ENCODE data around the gene ZNF827. TPM values are rescaled to one million over a fixed set of nuclear protein-coding genes. Genes with fewer than 3 reads are reported as not detected.
A peak's percentile ranks its signal among the peaks of the same experiment; 100 is the strongest.

The ZNF827 gene
- total RNA-seq, 2 donors from 2014 or later = 10.3 to 37.1 TPM

DNA sequence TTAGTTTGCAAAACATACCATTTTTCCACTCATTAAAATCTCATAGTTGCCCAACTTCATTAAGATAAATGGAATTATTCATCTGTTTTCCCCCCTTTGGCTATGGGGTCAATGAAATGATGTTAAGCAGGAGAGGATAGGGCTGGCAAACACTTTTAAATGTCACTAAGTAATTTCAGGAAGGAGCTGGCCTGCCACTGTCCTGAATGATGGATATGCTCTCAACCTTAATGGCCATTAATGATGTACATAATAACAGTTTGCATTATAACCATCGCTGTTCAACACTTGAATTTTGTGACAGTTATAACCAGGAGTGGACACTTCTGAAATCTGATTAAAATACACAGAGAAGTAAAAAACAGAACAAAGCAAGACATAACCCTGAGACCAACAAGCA, 181.4 kb downstream of the ZNF827 start:
- ATAC-seq (replicated peaks) = no peak
- peaks cover 18% of the 10 kb centered on the region for H3K4me1 Mint-ChIP-seq
- no peak overlapping the region for H3K4me3 Mint-ChIP-seq
- H3K36me3 Mint-ChIP-seq (ENCODE audit: low read depth) = peaks cover 38% of the 10 kb centered on the region
- no peaks in the 10 kb centered on the region for H3K27me3 Mint-ChIP-seq
- H3K27ac Mint-ChIP-seq = no peak overlapping the region
- H3K9me3 Mint-ChIP-seq = no peaks in the 10 kb centered on the region

DNA sequence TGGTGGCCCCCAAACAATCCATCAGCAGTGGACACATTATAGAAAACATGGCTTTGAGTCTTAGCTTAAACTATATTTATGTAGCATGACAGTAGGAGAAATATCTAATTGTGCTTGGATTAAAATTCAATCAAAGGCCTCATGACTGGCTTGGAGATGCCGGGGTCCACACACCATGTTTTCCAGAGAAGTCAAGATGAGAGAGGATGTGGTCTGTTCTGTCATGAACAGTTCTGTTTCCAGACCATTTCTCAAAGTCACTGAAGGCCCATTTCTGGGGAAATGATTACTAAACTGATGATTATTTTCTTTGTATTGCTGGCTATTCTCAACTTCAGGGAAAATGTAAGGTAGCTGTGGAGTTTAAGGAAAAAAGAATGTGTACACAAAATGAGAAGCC, 182.4 kb downstream of the ZNF827 start:
- H3K4me1 Mint-ChIP-seq = peaks cover 18% of the 10 kb centered on the region
- H3K27me3 Mint-ChIP-seq = peaks cover 6% of the 10 kb centered on the region
- peak overlapping the region; percentile 37 for H3K4me3 Mint-ChIP-seq
- H3K36me3 Mint-ChIP-seq (ENCODE audit: low read depth) = peaks cover 31% of the 10 kb centered on the region
- H3K27ac Mint-ChIP-seq = peak overlapping the region; percentile 37
- H3K9me3 Mint-ChIP-seq = no peaks in the 10 kb centered on the region
- ATAC-seq (replicated peaks) = peak; percentile 70

DNA sequence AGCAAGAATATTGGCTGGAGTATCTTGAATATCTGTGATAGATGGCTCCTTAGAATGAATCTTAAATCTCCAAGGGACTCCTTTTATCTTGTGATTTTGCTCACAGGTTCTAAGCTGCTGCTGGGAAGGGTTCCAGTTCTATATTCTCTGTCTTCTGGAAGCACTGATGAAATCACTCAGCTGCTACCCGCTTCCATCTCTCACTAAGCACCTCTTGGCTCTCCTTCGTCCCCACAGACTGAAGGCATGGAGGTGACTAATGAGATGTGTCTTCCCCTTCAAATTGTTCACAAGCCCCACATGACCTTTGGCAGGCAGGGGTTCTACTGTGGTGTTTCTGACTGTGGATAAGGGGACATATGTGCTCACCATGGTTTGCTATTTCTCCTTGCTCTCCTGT, 182.8 kb downstream of the ZNF827 start:
- peak; percentile 47 for ATAC-seq (replicated peaks)
- no peaks in the 10 kb centered on the region for H3K9me3 Mint-ChIP-seq
- peaks cover 27% of the 10 kb centered on the region for H3K36me3 Mint-ChIP-seq (ENCODE audit: low read depth)
- H3K4me3 Mint-ChIP-seq = peak overlapping the region; percentile 37
- peaks cover 9% of the 10 kb centered on the region for H3K27me3 Mint-ChIP-seq
- H3K27ac Mint-ChIP-seq = peak overlapping the region; percentile 37
- H3K4me1 Mint-ChIP-seq = peaks cover 18% of the 10 kb centered on the region

DNA sequence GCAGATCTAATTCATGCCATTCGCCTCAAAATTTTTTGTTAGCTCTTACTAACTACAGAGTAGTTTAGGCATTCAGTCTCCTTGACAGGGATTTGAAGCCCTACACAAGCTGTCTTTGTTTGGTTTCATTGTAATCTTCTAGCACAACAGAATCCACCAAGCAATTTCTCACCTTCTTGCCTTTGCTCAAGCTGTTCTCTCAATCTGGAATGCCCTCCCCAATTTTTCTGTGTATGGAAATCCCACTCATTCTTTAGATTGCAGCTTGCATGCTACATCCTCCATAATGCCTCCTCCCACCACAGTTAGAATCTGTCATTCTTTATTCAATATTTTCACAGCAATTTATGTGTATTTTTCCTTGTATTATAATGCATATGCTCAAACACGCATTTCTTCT, 195.0 kb downstream of the ZNF827 start:
- Mint-ChIP-seq H3K9me3 (no peaks in the 10 kb centered on the region), H3K4me3 (no peak overlapping the region), H3K36me3 (ENCODE audit: low read depth) (no peaks in the 10 kb centered on the region), H3K27me3 (peaks cover 17% of the 10 kb centered on the region), H3K4me1 (no peaks in the 10 kb centered on the region), H3K27ac (no peak overlapping the region)
- no peak for ATAC-seq (replicated peaks)

DNA sequence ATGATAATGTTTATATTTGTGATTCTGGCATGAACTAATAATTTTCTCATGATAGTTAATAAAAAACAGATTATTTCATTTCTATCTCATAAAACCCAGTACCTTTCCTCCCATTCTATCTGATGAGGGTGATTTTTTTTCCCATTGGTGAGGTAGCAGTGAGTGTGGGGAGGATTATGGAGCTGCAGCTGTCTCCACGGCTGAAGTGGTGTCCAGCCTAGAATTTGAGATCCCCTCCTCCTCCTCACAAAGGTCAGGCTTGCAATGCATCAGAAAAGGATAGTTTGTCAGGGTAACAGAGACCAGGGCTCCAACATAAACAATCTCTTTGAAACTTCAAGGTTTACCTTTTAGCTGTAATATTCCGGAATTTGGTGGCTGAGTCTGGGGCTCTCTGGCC, 197.8 kb downstream of the ZNF827 start:
- peaks cover 13% of the 10 kb centered on the region for H3K27me3 Mint-ChIP-seq
- H3K4me3 Mint-ChIP-seq = no peak overlapping the region
- no peaks in the 10 kb centered on the region for H3K9me3 Mint-ChIP-seq
- no peaks in the 10 kb centered on the region for H3K36me3 Mint-ChIP-seq (ENCODE audit: low read depth)
- no peak overlapping the region for H3K27ac Mint-ChIP-seq
- no peak for ATAC-seq (replicated peaks)
- H3K4me1 Mint-ChIP-seq = no peaks in the 10 kb centered on the region

DNA sequence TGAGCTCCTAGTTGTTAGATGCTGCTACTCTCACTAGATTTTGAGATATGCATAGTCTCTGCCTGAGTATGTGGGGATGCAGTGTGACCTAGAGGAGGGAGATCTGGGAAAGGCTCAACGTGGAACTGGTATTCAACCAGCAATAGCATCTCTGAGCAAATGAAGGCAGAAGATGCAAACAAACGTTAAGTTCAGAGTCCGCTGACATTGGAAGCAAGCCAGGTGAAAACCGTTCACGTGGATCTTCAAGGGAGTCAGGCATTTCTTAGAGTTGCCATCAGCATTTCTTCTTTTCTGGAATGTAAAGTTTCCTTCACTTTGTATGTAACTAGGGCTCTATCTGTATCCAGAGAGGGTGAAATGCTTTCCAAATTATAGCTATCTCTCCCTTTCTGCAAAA, 198.8 kb downstream of the ZNF827 start:
- peaks cover 7% of the 10 kb centered on the region for H3K4me1 Mint-ChIP-seq
- no peaks in the 10 kb centered on the region for H3K9me3 Mint-ChIP-seq
- H3K27ac Mint-ChIP-seq = no peak overlapping the region
- peaks cover 7% of the 10 kb centered on the region for H3K27me3 Mint-ChIP-seq
- ATAC-seq (replicated peaks) = no peak
- H3K36me3 Mint-ChIP-seq (ENCODE audit: low read depth) = no peaks in the 10 kb centered on the region
- no peak overlapping the region for H3K4me3 Mint-ChIP-seq

DNA sequence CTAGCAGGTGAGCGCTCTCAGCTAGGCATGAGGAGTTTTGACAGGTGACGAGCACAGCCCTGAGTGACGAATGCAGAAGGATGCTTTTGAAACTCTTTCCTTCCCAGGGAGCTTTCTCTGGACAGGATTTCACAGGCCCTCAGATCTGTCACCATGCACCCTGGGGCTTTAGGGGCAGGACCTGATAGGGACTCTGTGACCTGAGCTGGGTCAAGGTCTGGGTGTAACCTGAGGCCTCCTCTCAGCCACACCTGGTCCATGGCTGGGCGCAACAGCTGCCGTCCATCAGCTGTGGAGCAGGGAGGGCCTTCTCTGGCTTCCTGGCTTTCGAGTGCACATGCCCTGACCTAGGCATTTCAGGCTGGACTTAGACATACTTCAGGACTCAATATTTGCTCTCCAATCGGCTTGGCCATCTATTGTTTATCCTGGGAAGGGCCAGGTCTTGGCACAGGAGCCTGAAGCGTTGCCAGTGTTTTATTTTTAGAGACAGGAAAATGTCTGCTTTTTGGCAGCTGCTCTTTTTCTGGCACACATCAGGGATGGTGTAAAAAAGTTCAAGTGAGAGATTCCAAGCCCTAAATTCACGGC, 202.3 kb downstream of the ZNF827 start:
- Mint-ChIP-seq H3K27ac (no peak overlapping the region), H3K9me3 (no peaks in the 10 kb centered on the region), H3K36me3 (ENCODE audit: low read depth) (no peaks in the 10 kb centered on the region), H3K27me3 (no peaks in the 10 kb centered on the region), H3K4me1 (peaks cover 20% of the 10 kb centered on the region), H3K4me3 (no peak overlapping the region)
- ATAC-seq (replicated peaks) = no peak

DNA sequence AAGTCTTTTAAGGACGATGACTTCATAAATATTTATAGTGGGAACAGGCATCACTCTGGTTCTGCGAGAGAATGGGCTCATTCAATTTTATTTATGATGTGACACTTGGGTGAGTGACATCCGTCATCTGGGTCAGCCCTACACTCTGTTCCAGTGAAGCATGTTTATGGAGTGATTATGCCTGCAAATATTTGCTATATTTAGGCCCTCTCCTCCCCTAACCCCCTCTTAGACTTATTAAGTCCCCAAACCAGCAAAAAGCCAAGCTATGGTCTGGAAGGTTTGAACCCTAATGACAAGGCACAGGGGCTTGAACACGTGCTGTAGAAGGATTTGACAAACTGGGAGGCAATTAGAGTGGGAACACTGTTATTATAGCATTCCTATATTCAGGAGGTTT, 202.8 kb downstream of the ZNF827 start:
- peaks cover 20% of the 10 kb centered on the region for H3K4me1 Mint-ChIP-seq
- ATAC-seq (replicated peaks) = no peak

DNA sequence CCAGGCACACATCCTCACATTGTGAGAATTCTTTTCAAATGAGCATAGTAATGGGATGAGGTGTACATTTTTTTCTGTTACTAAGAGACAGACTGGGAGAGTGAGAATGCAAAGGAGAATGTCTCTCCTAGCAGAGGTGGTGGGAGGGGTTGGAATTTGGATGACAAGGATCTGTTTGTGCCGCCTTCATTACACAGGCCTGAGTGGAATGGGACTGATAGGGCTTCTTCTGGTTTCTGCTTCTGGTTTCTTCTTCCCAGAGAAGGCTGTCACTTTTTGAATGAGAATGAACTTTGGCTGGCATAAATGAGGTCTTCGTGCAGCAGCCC, 203.3 kb downstream of the ZNF827 start:
- Mint-ChIP-seq H3K4me3 (no peak overlapping the region), H3K27ac (peak overlapping the region; percentile 73), H3K4me1 (peaks cover 20% of the 10 kb centered on the region), H3K27me3 (no peaks in the 10 kb centered on the region), H3K9me3 (no peaks in the 10 kb centered on the region), H3K36me3 (ENCODE audit: low read depth) (no peaks in the 10 kb centered on the region)
- ATAC-seq (replicated peaks) = no peak

More for the DNA sequence above, 202.8 kb downstream of the ZNF827 start:
- Mint-ChIP-seq H3K4me3 (no peak overlapping the region), H3K9me3 (no peaks in the 10 kb centered on the region), H3K27me3 (no peaks in the 10 kb centered on the region), H3K36me3 (ENCODE audit: low read depth) (no peaks in the 10 kb centered on the region), H3K27ac (no peak overlapping the region)

DNA sequence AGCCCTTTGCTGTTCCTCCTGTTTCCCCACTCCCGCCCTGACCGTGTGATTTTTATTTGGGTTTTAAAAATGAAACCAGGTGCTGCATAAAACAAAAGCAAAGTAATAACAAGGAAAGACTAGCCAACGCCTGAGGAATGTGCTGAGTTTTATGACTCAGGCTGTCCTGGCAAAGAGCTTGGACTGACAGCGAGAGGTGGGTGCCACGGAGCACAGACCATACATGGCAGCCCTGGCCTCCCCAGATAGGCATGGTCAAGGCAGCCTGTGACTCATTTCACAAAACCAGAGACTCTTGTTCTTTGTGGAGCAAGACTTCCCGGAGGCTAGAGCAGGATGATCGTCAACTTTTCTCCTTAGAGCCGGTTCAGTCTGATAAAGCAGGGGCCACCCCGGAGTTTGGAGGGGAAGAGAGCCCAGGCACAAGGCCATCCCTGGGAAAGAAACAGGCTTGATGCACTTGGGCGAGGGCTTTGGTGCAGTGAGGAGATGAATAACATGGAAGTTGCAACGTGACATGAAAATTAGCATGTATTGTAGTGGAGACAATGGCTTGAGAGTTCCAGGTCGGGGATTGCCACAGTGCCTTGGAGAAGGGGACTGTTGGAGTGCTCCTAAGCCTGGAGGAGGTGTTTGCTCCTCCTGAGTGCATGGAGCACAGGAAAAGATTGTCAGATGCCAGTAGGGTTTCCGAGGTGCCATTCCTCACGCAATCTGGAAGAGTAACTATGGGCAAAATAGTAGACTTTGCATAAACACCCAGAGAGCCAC, 203.9 kb downstream of the ZNF827 start:
- peak overlapping the region; percentile 73 for H3K4me3 Mint-ChIP-seq
- peaks cover 20% of the 10 kb centered on the region for H3K4me1 Mint-ChIP-seq
- ATAC-seq (replicated peaks) = peak; percentile 82
- H3K27me3 Mint-ChIP-seq = peaks cover under 1% of the 10 kb centered on the region
- H3K27ac Mint-ChIP-seq = peak overlapping the region; percentile 73
- no peaks in the 10 kb centered on the region for H3K9me3 Mint-ChIP-seq
- H3K36me3 Mint-ChIP-seq (ENCODE audit: low read depth) = no peaks in the 10 kb centered on the region

DNA sequence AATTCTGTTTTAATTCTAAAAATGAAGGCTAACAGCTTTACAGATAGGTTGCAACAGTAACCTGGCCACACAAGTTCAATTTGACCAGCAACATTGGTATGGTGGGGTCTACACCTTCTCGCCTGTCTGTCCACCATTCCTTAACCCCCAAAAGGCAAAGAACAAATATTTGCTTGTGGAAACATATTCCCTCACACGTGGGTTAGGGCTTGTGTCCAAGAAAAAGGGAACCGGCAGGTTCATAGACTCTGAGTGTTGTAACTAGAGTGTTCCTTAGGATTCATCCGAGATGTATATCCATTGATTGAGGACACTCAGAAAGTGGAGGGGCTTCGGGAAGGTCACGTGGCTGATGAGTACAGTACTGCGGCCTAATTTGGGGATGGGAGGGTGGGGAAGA, 204.6 kb downstream of the ZNF827 start:
- H3K4me1 Mint-ChIP-seq = peaks cover 20% of the 10 kb centered on the region
- peaks cover 5% of the 10 kb centered on the region for H3K27me3 Mint-ChIP-seq
- H3K27ac Mint-ChIP-seq = peak overlapping the region; percentile 73
- H3K9me3 Mint-ChIP-seq = no peaks in the 10 kb centered on the region
- H3K36me3 Mint-ChIP-seq (ENCODE audit: low read depth) = no peaks in the 10 kb centered on the region
- H3K4me3 Mint-ChIP-seq = peak overlapping the region; percentile 73
- no peak for ATAC-seq (replicated peaks)

DNA sequence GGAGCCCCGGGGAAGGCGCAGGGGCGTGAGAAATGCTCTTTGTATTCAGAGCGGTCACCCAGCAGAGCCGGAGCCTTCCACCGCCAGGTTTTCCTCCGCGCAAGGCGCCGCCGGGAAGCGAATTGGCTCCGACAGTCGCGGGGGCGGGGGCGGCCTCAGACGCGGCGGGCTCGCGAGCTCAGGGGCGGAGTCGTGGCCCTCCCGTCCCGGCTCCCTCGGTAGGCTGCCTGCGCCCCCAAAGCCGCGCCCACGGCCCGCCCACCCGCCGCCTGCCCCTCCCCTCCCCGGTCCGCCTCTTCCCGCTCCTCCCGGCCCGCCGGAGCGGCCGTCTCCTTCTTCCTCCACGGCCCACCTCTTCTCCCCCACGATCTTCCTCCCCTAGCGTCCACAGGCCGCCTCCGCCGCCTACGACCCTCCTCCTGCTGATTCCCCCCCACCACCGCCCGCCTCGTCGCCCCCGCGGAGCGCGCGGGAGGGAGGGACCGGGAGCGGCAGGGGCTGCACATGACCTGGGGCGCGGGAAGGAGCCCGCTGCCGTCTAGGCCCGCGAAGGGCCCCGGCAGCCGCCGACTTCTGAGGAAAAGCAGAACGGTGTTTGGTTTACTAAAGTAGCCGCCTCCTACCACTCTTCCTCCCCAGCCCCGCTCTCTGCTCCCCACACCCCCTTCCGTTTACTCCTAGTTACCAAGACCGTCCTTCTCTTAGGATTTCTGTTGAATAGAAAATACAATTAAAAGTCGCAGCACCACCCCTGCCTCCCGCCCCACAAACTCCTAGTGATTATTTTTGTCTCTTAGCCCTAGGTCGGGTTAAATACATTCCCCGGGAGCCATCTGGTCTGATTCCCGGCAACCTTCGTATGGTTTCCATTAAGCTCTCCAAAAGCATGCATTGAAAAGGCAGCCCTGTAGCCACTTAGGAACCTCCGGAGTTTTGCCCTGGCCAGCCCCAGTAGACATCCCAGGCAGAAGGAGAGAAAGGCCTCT, 205.4 kb downstream of the ZNF827 start:
- Mint-ChIP-seq H3K9me3 (no peaks in the 10 kb centered on the region), H3K27me3 (peaks cover 5% of the 10 kb centered on the region), H3K27ac (no peak overlapping the region), H3K4me3 (peak overlapping the region; percentile 73), H3K36me3 (ENCODE audit: low read depth) (no peaks in the 10 kb centered on the region), H3K4me1 (peaks cover 20% of the 10 kb centered on the region)
- ATAC-seq (replicated peaks) = peak; percentile 74

DNA sequence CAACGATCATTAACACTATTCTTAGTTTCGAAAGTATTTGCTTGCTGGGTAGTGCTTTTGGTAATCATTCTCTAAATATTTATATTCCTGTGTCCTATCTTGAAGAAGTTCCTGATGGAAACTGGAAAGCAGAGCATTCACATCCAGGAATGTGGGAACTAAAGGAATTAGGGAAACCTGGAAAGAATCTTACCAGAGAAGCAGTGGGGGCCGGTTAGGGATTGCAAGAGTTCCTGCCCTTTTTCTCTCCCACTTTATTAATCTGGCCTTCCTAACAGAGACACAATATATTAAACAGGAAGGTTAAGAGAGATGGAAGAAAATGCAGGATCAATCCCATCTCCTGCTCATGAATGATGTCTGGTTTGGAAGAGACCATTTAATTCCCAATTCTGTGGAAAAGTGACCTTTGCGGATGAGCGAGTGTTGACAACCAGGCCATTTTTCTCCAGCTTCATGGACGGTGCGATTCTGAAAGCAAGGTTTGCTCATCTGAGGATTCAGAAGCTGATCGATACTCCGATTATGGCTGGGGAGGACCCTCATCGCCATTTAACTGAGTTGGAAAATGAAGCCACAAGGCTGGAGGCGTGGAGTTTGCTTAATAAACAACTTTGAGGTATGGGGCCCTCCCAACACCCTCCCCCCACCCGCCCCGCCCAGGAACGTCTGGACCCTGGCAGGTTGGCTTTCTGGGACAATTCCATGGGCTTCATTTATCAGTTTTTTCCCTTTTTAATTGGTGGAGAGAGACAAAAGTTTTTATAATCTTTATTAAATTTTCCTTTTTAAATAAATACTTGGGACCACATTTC, 206.4 kb downstream of the ZNF827 start:
- Mint-ChIP-seq H3K9me3 (no peaks in the 10 kb centered on the region), H3K27ac (peak overlapping the region; percentile 60), H3K4me1 (peaks cover 20% of the 10 kb centered on the region), H3K27me3 (peaks cover 5% of the 10 kb centered on the region), H3K36me3 (ENCODE audit: low read depth) (no peaks in the 10 kb centered on the region), H3K4me3 (peak overlapping the region; percentile 73)
- no peak for ATAC-seq (replicated peaks)

DNA sequence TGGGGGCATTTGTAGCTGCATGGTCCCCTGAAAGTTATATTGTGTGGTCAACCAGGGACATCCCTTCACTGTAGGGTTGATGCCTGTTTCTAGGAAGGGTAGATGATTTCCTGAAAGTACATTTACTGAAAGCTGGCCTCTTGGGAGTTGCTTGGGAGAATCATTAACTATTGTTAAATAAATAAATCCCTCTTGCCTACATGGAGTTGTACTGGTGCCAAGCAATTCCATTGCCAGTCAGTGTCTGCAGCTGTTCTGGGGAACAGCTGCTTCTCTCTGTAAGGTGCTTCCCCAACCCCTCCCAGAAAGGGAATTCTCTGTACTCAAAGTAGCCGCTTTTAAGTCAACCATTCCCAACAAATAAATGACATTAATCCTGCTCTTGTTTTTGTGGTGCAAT, 207.6 kb downstream of the ZNF827 start:
- no peaks in the 10 kb centered on the region for H3K36me3 Mint-ChIP-seq (ENCODE audit: low read depth)
- no peak overlapping the region for H3K27ac Mint-ChIP-seq
- ATAC-seq (replicated peaks) = no peak
- no peak overlapping the region for H3K4me3 Mint-ChIP-seq
- H3K27me3 Mint-ChIP-seq = peaks cover 5% of the 10 kb centered on the region
- no peaks in the 10 kb centered on the region for H3K9me3 Mint-ChIP-seq
- peaks cover 20% of the 10 kb centered on the region for H3K4me1 Mint-ChIP-seq
